Activated CD4-positive, CD25-positive, alpha-beta regulatory T cell (primary cell): ENCODE measurements around the gene RFX1.

Experiments used
- DNase-seq, 4 experiments: peaks; one replicate each; lab custom pipeline; 2025; lab: John Stamatoyannopoulos, UW

Gene RFX1

DNA sequence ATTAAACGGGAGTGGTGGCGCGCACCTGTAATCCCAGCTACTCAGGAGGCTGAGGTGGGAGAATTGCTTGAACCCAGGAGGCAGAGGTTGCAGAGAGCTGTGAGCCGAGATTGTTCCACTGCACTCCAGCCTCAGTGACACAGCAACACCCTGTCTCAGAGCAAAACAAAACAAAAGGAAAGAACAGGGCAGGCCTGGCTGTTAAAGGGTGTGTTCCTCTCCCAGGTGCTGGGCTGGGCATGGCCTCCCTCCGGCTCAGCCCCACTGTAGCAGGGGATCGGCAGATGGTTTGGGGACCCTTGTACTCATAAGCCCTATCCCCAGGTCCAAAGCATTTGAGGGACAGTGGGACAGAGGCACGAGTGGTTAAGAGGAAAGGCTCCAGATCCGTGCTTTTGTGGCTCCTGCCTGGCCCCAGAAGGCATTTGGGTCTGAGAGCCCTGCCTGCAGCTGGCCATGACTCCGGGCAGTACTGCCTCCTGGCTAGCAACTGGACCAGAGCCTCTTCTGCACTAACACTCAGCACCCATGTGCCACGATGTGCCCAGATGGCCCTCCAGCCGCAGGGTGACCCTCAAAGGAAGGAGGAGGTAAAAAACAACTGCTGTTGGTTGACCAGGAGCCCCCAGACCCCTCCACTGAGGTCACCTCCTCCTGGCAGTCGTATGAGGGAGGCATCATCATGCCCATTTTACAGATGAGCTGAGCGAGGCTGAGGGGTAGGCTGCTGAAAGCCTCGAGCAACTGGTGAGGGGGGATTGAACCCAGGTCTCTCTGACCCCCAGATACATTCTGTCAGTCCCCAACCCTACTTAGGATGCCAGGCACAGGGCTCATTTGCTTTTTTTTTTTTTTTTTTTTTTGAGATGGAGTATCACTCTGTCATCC, 10.0 kb downstream of the RFX1 start:
- no peak for DNase-seq

DNA sequence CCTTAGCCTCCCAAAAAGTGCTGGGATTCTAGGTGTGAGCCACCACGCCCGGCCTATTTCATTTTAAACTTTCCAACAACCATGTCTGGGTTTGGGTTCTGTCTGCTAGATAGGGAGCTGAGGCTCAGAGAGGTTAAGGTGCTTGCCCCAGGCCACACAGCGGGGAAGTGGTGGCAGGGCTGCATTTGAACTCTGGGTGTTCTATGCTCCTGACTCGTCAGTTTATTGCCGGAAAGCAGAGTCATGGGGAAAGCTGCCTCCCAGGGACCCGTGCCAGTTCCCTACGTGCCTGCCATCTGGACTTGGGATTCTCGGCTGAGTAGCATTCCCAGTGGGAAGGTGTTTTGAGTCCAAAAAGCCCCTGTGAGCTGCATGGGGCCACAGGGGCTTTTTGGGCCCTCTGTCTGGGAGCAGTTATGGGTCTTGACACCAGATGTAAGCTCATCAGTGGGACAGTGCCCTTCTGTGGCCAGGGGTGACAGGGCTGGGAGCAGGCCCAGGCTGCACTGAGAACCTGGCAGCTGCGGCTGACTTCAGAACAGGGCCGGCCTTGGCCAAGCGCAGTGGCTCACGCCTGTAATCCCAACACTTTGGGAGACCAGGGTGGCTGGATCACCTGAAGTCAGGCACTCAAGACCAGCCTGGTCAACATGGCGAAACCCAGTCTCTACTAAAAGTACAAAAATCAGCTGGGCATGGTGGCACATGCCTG, 10.9 kb downstream of the RFX1 start:
- no peak for DNase-seq

DNA sequence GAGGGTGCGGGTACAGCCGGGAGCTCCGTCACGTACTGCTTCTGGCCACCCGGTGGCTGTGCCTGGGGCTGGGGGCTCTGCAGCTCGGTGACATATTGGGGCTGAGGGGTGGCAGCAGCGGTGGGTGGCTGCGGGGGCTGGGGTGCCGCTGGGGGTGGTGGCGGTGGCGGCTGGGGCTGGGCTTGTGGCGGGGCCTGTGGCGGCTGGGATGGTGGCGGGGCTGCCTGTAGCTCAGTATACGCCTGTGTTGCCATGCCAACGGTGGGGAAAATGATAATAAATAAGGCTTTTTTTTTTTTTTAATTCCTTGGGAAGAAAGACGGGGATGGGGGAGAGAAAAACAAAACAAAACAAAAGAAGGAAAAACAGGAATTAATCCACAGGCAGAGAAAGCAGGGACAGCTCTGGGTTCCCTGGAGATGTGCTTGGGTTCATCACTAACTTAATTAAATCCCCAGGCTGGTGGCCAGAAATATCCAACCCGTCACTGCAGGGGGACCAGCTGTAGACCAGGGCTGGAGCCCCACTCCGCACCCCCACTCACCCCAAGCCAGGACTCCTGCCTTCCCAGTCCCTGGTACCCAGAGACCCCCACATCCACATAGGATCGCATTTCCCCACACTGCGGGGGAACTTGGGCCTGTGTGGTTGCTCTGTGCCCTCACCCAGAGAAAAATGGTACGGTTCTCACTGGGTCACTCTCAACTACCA, 12.4 kb downstream of the RFX1 start:
- no peak for DNase-seq

DNA sequence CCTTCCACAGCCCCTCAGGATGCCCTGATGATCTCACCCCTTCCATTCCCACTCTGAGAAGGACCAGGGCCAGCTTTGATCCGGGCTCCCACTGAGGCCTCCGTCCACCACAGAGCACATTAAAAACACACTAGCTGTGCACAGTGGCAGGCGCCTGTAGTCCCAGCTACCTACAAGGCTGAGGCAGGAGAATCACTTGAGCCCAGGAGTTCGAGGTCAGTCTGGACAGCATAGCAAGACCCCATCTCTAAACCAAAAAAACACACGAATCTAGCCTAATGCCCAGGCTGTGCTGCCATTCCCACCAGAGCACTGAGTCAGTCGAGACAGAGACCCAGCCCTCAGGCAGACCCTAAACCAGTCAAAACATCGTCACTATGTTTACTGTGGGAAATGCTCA, 14.1 kb downstream of the RFX1 start:
- DNase-seq, result no peak

DNA sequence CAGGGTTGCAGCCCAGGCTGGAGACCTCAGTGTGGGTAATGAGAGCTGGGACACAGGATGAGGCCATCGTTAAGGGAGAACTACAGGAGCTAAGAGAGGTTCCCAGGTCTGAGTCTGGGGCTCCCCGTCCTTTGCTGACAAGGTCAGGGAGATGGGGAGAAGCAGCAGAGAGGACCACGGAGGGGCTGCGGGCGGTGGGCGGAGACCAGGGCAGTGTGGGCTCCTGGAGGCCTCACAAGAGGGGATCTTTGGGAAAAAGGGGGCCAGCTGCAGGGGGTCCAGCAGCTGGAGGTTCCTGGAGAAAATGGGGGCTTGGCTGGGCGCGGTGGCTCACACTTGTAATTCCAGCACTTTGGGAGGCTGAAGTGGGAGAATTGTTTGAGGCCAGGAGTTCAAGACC, 16.0 kb downstream of the RFX1 start:
- DNase-seq, result no peak

DNA sequence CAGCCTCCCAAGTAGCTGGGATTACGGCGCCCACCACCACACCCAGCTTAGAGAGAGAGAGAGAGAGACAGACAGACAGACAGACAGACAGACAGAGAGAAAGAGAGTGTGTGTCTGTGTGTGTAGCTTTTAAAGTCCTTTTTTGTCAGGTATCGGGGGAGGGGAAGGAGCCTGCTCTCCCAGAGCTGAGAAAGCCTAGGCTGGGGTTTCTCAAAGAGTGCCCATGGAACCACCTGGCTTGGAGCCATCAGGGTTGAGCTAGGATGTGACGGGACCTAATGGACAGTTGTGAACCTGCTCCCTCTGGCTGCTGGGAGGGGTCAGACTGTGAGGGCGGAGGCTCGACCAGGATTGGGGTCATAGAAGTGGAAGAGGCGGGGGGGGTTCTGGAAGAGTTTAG, 16.6 kb downstream of the RFX1 start:
- DNase-seq, result no peak

DNA sequence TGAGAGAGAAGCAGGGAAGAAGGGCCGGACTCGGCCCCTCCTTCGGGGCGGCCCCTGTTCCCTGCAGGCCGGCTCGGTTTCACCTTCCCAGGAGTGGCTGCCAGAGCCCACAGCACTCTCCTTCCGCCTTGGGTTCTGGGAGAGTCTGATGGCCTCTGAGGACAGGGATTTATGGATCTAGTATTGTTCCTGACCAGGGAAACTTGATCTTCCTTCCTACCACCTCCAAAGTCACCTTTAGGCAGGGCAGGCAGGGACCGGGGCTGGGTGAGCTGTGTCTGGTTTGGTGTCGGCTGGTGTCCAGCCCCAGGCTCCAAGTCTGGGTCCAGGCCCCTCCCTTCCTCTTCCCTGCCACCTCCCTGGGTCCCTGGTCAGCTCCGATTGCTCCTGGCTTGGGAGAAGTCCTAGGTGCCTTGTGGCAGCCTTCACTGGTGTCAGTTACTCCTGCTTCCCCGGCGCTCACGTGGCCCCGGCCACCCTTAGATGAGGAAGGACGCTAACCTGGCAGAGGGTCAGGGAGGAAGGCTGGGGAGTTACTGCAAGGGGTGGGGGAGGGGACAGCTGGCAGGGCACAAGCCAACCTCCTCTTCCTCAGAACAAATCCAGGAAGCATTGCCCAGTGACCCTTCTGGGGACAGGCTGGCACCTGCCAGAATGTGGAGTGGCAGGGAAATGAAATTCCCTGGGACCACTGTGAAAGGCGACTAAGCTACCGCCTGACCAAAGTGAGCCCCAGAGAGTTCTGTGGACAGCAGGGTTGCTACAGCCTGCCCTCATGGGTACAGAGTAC, 18.8 kb downstream of the RFX1 start:
- DNase-seq, result no peak

DNA sequence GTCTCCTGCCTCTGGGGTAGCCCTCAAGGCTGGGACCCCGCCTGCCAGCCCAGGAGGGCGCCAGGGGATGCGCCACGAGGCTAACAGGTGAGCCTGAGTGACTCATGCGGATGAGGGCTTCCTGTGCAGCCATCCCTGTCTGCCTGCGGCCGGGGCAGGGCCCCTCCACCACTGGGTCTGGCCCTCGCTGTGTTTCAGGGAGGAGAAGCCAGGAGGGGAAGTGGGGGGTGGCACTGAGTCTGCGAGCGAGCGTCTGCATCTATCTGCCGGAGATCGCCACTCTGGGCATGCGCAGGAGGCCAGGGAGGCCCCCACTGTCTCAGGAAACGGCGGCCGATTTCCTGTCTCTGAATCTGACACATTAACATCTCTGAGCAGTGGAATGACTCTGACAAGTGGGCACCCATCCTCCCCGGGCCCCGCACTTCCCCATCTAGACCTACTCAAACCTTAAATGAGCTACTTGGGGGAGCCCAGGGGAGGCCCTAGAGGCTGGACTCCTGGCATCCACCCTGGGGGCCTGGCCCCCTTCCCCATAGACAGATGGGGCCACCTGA, 19.7 kb downstream of the RFX1 start:
- peak; percentile 92 to 97 (median 96) for DNase-seq

DNA sequence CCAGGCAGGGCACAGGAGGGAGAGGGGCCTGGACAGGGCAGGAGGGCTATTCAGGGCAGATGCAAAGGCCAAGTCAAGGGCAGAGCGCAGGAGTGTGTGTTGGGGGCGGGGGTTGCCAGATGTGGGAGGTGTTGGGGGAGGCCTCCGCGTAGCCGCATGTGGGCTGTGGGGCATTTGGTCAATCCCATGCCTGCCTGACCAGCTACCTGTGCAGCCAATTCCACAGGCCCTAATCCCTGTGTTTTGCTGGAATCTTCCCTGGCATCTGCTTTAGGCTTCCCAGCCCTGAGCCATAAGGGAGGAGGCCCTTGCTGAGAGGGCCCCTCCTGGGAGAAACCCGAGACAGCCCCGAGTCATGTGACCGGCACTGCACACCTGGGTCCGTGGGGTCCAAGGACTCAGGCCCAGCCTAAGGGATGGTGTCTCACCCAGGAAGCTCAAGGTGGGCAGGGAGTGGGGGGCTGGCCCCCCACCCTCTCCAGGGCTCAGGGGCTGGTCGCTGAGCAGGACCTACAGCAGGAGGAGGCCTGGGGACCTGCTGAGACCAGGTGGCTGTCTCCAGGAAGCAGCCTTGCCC, 20.3 kb downstream of the RFX1 start:
- no peak for DNase-seq

DNA sequence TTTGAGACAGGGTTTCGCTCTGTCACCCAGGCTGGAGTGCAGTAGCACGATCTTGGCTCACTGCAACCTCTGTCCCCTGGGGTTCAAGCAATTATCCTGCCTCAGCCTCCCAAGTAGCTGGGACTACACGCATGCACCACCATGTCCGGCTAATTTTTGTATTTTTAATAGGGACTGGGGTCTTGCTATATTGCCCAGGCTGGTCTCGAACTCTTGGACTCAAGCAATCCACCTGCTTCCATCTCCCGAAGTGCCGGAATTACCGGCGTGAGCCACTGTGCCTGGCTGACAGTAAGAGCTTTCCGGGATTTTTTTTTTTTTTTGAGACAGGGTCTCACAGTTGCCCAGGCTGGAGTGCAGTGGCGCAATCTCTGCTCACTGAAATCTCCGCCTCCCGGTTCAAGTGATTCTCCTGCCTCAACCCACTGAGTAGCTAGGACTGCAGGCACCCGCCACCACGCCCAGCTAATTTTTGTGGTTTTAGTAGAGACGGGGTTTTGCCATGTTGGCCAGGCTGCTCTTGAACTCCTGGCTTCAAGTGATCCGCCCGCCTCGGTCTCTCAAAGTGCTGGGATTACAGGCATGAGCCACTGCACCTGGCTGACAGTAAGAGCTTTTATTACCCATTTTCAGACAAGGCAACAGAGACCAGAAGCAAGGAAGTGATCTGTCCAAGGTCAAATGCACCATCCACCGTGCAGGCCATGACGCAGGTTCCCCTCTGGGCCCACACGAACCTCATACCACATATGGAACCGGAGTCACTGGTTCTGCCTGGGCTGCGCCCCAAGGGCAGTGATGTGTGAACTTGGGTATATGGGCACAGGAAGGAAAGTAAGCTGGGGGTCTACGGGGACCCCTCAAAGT, 21.0 kb downstream of the RFX1 start:
- no peak for DNase-seq

DNA sequence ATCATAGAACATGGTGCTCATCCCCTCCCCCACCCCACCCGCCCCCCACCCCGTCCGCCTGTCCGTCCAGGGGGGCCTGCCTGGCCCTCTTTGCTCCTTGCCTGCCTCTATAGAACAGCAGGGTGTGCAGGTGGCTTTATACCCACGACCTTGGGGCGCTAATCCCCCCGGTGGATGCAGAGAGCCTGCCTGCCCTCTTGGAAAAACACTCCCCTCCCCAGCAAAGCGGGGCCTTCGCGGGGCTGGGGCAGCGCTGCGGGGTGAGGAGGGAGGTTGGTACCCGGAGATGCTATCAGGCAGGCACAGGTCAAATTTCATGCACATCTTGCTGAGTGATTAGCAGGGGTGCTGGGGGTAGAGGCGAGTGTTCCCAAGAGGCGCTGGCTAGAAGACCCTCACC, 21.9 kb downstream of the RFX1 start:
- DNase-seq, result no peak

DNA sequence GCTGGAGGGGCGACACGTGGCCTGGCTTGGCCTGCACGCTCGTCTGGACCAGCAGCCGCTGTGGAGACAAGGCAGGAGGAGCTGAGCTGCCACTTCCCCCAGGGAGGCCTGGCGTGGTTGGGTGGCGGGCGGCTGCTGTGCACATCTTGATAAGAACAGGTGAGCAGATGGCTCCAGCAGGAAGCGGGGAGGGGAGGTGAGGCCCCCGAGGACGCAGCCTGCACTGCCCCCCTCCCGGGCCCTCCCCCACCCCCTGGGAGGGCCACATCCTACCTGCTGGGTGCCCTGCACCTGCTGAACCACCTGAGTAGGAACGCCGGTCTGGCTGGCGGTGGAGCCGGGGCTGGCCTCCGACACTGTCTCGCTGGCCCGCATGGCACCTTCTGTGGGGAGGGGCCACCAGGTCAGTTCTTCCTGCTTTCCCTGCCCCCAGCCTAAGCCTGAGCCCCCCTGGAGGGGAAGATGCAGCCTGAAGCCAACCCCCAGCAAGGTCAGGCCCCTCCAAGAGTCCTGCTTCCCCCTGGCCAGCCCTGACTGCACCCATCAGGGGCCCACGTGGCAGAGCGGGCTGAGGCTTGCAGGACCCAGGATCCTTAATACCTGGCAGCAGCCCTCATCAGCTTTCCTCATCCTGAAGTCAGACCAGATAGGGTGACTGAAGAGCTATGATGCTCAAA, 22.8 kb downstream of the RFX1 start:
- peak in 2 of 4 experiments; percentile 23 to 45 for DNase-seq

DNA sequence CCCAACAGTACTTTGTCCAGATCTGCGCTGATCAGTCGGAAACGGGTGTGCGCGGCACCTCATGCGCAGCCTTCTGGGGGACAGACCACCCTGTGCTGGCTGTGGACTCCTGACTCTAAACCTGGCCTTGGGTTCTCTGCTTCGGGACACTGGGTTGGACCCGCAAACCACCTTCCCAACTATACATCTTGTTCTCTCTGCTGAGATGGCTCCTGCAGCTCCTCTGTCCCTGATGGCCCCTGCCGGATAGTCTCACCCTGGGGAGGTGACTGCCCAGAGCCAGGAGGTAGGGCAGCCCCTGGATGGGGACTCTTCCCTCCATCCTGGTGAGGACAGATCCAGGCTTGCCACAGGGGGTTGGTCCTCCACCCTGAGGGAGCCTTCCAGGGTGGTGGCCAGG, 23.3 kb downstream of the RFX1 start:
- DNase-seq, result no peak

DNA sequence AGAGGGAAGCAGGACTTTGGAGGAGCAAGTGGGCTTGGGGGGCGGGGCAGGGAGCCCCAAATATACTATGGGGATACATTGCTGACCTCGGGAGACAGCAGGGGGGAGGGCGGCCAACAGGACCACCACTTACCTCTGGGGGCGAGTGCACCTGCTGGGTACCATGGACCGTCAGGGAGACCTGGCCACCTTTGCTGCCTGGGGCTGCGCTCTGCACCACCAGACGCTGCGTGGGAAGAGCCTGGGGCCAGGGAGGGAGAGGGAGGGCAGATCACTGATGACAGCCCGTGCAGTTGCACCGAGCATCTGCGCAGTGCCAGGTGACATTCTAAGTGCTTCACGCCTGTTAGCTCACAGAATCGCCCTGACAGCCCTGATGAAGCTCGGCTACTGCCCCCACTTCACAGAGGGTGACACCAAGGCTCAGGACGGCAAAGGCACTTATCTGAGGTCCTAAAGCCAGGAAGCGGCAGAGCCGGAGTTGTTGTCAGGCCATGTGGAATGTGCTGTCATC, 24.1 kb downstream of the RFX1 start:
- DNase-seq, result no peak

DNA sequence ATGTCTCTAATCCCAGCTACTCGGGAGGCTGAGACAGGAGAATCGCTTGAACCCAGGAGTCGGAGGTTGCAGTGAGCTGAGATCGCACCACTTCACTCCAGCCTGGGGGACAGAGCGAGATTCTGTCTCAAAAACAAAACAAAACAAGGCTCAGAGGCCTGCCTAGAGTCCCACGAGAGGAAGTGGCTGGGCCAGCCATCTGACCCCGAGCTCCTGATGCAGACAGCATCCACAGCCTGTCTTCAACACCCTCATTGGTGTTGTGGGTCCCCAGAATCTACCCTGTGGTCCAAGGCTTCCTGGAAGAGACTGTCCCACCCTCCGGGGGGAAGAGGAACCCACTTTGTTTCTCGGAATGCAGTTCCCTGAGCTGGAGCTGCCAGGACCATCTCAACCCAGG, 24.7 kb downstream of the RFX1 start:
- DNase-seq, result no peak

DNA sequence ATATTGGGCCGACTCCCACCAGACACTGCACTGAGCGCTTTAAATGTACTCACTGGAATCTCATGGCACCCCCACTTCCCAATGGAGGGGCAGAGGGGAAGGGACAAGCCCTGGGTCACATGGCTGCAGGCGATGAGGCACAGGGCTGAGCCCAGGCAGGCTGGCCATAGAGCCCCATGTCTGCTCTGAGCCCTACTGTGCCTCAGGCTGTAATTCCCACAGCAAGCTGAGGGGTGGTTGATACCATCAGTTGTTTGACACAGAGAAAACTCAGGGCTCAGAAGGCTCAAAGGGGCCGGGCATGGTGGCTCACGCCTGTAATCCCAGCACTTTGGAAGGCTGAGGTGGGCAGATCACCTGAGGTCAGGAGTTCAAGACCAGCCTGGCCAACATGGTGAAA, 25.1 kb downstream of the RFX1 start:
- DNase-seq, result no peak

DNA sequence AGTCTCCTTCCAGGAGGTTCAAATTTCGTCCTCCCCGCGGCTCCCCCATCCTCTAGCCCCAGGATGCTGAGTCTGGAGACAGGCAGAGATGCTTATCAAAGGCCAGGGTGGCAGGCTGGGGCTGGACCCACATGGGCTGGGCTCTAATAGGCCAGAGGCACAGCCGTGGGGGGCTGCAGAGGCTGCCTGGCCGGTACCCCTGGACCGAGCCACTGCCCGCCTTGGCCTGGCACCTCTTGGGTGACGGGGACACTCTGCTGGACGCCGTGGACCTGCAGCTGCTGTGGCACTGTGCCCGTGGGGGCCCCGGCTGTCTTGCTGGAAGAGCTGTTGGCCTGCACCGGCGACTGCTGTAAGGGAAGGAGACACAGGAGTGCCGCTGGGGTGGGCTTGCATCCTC, 25.8 kb downstream of the RFX1 start:
- no peak for DNase-seq

DNA sequence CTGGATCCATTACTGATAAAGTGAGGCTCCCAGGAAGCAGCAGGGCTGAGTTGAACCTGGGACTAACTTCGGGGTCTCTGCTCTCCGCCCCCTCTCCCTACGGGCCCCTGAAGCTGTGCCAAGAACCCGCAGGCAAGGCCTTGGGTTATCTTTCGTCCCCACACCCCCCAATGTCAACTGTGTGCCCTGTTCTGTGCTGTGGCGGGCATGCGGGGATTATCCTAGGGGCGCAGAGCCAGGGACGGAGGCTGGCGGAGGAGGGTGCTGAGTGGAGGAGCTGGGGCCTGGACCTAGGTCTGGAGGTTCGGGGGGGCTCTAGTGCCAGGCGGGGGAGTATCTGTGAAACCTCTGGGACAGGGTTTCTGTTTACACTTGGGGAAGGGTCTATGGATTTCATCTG, 26.4 kb downstream of the RFX1 start:
- no peak for DNase-seq

DNA sequence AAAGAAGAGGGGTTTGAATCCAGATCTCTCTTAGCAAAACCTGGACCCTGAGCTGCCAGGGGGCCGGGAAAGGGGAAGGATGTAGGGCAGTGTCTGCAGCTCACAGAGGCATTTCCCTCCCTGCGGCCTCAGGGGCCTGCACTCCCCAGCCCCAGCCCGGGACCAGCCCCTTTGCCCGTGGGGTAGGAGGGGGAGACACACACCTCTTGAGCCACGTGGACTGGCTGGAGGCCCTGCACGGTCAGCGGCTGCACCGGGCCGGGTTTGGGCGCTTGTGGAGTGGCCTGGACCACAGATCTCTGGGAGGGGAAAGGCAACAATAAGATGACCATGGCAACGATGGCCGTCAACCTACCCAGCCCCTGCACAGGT, 26.9 kb downstream of the RFX1 start:
- no peak for DNase-seq
